ENCODE results near the gene WASHC3.

- TF ChIP-seq CTCF (IDR thresholded peaks at IDR 0.05) (no peak), POLR2AphosphoS5 (IDR thresholded peaks at IDR 0.05) (no peak), POLR2A (IDR thresholded peaks at IDR 0.05) (no peak)
Measured at GRCh38 chr12:102096855-102097254, 35.1 kb upstream of the WASHC3 start.

Measured in prostate gland (tissue), 2 donors.